GM23338 (cell line): ENCODE data around the gene CAMTA1.

Source experiments
- EZH2 ChIP-seq: fragments of 200-600 bp; sonication (generic); IDR thresholded peaks from one replicate; pipeline ENCODE4 v1.8.0; 2017; ENCODE audit warnings: antibody characterized with exemption, mild to moderate bottlenecking, low read depth; ENCODE audit not compliant: unreplicated experiment
- POLR2AphosphoS5 ChIP-seq: IDR thresholded peaks from 2 replicates; pipeline ENCODE4 v1.6.1; 2016; ENCODE audit warnings: antibody characterized with exemption, low read depth
- TF ChIP-seq, protein P1 (sequence below), 2 experiments: fragments of 200-600 bp in 1 of 2; sonication (generic) in 1 of 2; conservative IDR thresholded peaks; 2 replicates each; pipeline versions ENCODE4 v1.5.1 to v1.6.1; 2016 to 2017; ENCODE audit warnings: antibody characterized with exemption in 2 of 2, low read depth in 2 of 2, mild to moderate bottlenecking in 2 of 2, moderate library complexity in 1 of 2

GRCh38 chr1:7777591-7777990 lies 992.3 kb downstream of the CAMTA1 start:
- TF ChIP-seq, protein P1, sequence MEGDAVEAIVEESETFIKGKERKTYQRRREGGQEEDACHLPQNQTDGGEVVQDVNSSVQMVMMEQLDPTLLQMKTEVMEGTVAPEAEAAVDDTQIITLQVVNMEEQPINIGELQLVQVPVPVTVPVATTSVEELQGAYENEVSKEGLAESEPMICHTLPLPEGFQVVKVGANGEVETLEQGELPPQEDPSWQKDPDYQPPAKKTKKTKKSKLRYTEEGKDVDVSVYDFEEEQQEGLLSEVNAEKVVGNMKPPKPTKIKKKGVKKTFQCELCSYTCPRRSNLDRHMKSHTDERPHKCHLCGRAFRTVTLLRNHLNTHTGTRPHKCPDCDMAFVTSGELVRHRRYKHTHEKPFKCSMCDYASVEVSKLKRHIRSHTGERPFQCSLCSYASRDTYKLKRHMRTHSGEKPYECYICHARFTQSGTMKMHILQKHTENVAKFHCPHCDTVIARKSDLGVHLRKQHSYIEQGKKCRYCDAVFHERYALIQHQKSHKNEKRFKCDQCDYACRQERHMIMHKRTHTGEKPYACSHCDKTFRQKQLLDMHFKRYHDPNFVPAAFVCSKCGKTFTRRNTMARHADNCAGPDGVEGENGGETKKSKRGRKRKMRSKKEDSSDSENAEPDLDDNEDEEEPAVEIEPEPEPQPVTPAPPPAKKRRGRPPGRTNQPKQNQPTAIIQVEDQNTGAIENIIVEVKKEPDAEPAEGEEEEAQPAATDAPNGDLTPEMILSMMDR (conservative IDR thresholded peaks at IDR 0.05; ENCODE audit: low read depth in 2 of 2), result no peak
- TF ChIP-seq EZH2 (no peak), POLR2AphosphoS5 (no peak)
